Prostate gland (tissue), 2 donors: Measurements from ENCODE around the gene CST7.

ENCODE experiments used
- POLR2A ChIP-seq: fragments of 450-650 bp; IDR thresholded peaks from one replicate; pipeline ENCODE4 v1.6.1; 2016; ENCODE audit warnings: antibody characterized with exemption, mild to moderate bottlenecking
- POLR2AphosphoS5 ChIP-seq: sonication (generic); formaldehyde crosslinking; IDR thresholded peaks from one replicate; pipeline ENCODE4 v1.6.1; 2017; ENCODE audit warnings: antibody characterized with exemption
- TF ChIP-seq, protein P1 (sequence below), 4 experiments: fragments of 200-600 bp in 2 of 4; fragments of 450-650 bp in 2 of 4; sonication (generic) in 2 of 4; IDR thresholded peaks; 1 replicate in 3 of 4; 2 replicates in 1 of 4; pipeline ENCODE4 v1.5.1; 2016 to 2019; ENCODE audit warnings: antibody characterized with exemption in 4 of 4, mild to moderate bottlenecking in 2 of 4, moderate library complexity in 2 of 4

DNA sequence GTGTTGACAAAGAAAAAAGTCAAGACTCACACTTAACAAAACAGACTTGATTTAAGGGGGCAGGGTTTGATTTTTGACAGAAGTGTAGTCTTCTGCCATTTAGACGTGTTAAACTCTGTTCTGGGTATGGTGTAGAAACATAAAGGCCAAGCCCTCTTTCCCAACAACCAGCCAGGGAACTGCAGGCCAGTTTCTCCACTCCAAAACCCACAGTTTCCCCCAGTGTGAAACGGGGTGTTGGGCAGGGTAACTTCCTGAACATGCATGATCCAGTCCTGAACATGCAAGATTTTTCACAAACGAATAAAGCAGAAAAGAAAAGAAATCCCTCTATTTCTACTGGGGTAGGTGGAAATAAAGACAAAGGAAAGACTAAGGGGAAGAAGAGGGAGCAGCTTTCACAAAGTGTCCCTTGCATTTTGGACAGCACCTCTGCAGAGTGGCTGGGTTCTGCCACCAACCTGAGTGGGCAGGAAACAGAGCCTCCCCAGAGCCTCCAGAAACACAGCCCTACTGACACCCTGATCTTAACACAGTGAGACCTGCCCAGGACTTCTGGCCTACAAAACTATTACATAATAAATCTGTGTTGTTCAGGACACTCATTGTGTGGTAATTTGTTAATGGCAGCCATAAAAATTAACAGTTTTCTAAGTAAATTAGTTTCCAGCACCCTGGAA, 36.0 kb downstream of the CST7 start:
- TF ChIP-seq POLR2A (no peak), POLR2AphosphoS5 (no peak)
- TF ChIP-seq, protein P1, sequence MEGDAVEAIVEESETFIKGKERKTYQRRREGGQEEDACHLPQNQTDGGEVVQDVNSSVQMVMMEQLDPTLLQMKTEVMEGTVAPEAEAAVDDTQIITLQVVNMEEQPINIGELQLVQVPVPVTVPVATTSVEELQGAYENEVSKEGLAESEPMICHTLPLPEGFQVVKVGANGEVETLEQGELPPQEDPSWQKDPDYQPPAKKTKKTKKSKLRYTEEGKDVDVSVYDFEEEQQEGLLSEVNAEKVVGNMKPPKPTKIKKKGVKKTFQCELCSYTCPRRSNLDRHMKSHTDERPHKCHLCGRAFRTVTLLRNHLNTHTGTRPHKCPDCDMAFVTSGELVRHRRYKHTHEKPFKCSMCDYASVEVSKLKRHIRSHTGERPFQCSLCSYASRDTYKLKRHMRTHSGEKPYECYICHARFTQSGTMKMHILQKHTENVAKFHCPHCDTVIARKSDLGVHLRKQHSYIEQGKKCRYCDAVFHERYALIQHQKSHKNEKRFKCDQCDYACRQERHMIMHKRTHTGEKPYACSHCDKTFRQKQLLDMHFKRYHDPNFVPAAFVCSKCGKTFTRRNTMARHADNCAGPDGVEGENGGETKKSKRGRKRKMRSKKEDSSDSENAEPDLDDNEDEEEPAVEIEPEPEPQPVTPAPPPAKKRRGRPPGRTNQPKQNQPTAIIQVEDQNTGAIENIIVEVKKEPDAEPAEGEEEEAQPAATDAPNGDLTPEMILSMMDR (IDR thresholded peaks at IDR 0.05) = no peak
